CD14-positive monocyte (primary cell): ENCODE results near the gene N4BP2. TPM values are rescaled to one million over a fixed set of nuclear protein-coding genes. Genes with fewer than 3 reads are reported as not detected.

Source experiments
- DNase-seq, 3 donors: peaks; one replicate each; pipeline ENCODE4 v3.0.0-alpha.2; 2011 to 2022
- H2AFZ ChIP-seq: 2 replicates; pipeline ENCODE4 v1.6.0; 2012; ENCODE audit warnings: mild to moderate bottlenecking, low read depth, low read length, inconsistent platforms; ENCODE audit not compliant: insufficient read depth, poor library complexity, severe bottlenecking
- H3K27ac ChIP-seq, 2 donors: 1 replicate in 1 of 2; 2 replicates in 1 of 2; pipeline ENCODE4 v1.5.1; 2012 to 2013; ENCODE audit warnings: low read length in 2 of 2, control low read depth in 1 of 2, inconsistent platforms in 1 of 2, low read depth in 1 of 2, mild to moderate bottlenecking in 1 of 2
- H3K27me3 ChIP-seq, 2 donors: one replicate each; pipeline versions ENCODE4 v1.6.0 to v1.6.1; 2011 to 2013; ENCODE audit warnings: low read length in 2 of 2; ENCODE audit not compliant: control insufficient read depth in 2 of 2, insufficient read depth in 2 of 2
- H3K36me3 ChIP-seq, 2 donors: replicated peaks in 1 of 2; 1 replicate in 1 of 2; 2 replicates in 1 of 2; pipeline versions ENCODE4 v1.5.1 to v1.6.1; 2012 to 2013; ENCODE audit warnings: low read length in 2 of 2, control low read depth in 1 of 2, inconsistent platforms in 1 of 2, mild to moderate bottlenecking in 1 of 2; ENCODE audit not compliant: insufficient read depth in 2 of 2, control insufficient read depth in 1 of 2
- H3K4me1 ChIP-seq, 2 donors: 1 replicate in 1 of 2; 2 replicates in 1 of 2; pipeline versions ENCODE4 v1.5.1 to v1.6.1; 2012 to 2013; ENCODE audit warnings: low read length in 2 of 2, control low read depth in 1 of 2, inconsistent platforms in 1 of 2, mild to moderate bottlenecking in 1 of 2, moderate library complexity in 1 of 2; ENCODE audit not compliant: insufficient read depth in 2 of 2, control insufficient read depth in 1 of 2
- H3K4me2 ChIP-seq: replicated peaks from 2 replicates; pipeline ENCODE3; 2012; ENCODE audit warnings: low read length, moderate library complexity, mild to moderate bottlenecking; ENCODE audit not compliant: poor library complexity, severe bottlenecking; ENCODE audit errors: extremely low read depth
- H3K4me3 ChIP-seq, 3 experiments: fragments of 200-600 bp in 1 of 3; sonication (generic) in 1 of 3; replicated peaks in 1 of 3; 1 replicate in 2 of 3; 2 replicates in 1 of 3; pipeline ENCODE4 v1.5.1; 2011 to 2013; ENCODE audit warnings: low read length in 3 of 3, mild to moderate bottlenecking in 3 of 3, control low read depth in 2 of 3, low read depth in 2 of 3, inconsistent platforms in 1 of 3, moderate library complexity in 1 of 3
- H3K79me2 ChIP-seq: 2 replicates; pipeline ENCODE4 v1.6.0; 2012; ENCODE audit warnings: mild to moderate bottlenecking, control low read depth, inconsistent platforms, low read length, moderate library complexity; ENCODE audit not compliant: insufficient read depth
- H3K9ac ChIP-seq: 2 replicates; pipeline ENCODE4 v1.6.0; 2017; ENCODE audit warnings: low read length, mild to moderate bottlenecking; ENCODE audit not compliant: insufficient read depth, poor library complexity, severe bottlenecking
- H3K9me3 ChIP-seq, 2 donors: replicated peaks in 1 of 2; 1 replicate in 1 of 2; 2 replicates in 1 of 2; pipeline versions ENCODE4 v1.5.1 to v1.6.1; 2012 to 2013; ENCODE audit warnings: low read length in 2 of 2, control low read depth in 1 of 2; ENCODE audit not compliant: control insufficient read depth in 1 of 2, insufficient read depth in 1 of 2
- H4K20me1 ChIP-seq: 2 replicates; pipeline ENCODE4 v1.6.0; 2012; ENCODE audit warnings: mild to moderate bottlenecking, low read length, control low read depth, moderate library complexity; ENCODE audit not compliant: insufficient read depth
- H3K27ac Mint-ChIP-seq, 7 donors: one replicate each; pipeline ENCODE4 v1.8.0; 2020; ENCODE audit warnings: mild to moderate bottlenecking in 7 of 7, mixed read lengths in 7 of 7, moderate library complexity in 6 of 7, inconsistent platforms in 2 of 7
- H3K27me3 Mint-ChIP-seq, 3 donors: one replicate each; pipeline ENCODE4 v1.8.0; 2021 to 2022; ENCODE audit warnings: low read depth in 3 of 3, mild to moderate bottlenecking in 3 of 3, mixed read lengths in 3 of 3, moderate library complexity in 3 of 3, inconsistent platforms in 1 of 3
- H3K36me3 Mint-ChIP-seq, 2 donors: one replicate each; pipeline ENCODE4 v1.8.0; 2020; ENCODE audit warnings: mixed read lengths in 2 of 2, inconsistent platforms in 1 of 2, mild to moderate bottlenecking in 1 of 2
- H3K4me1 Mint-ChIP-seq: one replicate; pipeline ENCODE4 v1.8.0; 2020; ENCODE audit warnings: mild to moderate bottlenecking, mixed read lengths
- H3K4me3 Mint-ChIP-seq, 2 donors: one replicate each; pipeline ENCODE4 v1.8.0; 2020; ENCODE audit warnings: mild to moderate bottlenecking in 2 of 2, mixed read lengths in 2 of 2, moderate library complexity in 1 of 2
- H3K9me3 Mint-ChIP-seq, 7 donors: one replicate each; pipeline ENCODE4 v1.8.0; 2020 to 2022; ENCODE audit warnings: mixed read lengths in 7 of 7, mild to moderate bottlenecking in 6 of 7, moderate library complexity in 6 of 7, inconsistent platforms in 2 of 7
- WGBS: methylation state at CpG from one replicate; pipeline ENCODE4 v1.1.5; 2013; ENCODE audit warnings: missing lambda C conversion rate; ENCODE audit not compliant: insufficient coverage; 5-methylcytosine and 5-hydroxymethylcytosine counted together
- intact Hi-C, 2 donors: fragments of 100-400 bp; cut with micrococcal nuclease; formaldehyde crosslinking; loops; one replicate each; pipeline versions ENCODE4 v1.15.0 to v1.15.1; 2023
- polyA plus RNA-seq, 3 donors: library from polyadenylated mRNA; depleted of rRNA in 1 of 3; unstranded in 2 of 3; stranded (reverse) in 1 of 3; fragments of 300-500 nt in 2 of 3; fragments of >200 nt in 1 of 3; fragmentation: Illumina TruSeq in 2 of 3; gene quantifications; 1 replicate in 2 of 3; 2 replicates in 1 of 3; pipeline ENCODE4 v1.2.3, GENCODE V29; 2012 to 2021
- TF ChIP-seq, protein P1 (sequence below): fragments of 200-600 bp; IDR thresholded peaks from one replicate; pipeline ENCODE4 v1.8.0; 2022; ENCODE audit warnings: antibody characterized with exemption, mild to moderate bottlenecking

The N4BP2 gene
- polyA plus RNA-seq, 3 donors = 3.1 to 8.3 (median 4.8) TPM

DNA sequence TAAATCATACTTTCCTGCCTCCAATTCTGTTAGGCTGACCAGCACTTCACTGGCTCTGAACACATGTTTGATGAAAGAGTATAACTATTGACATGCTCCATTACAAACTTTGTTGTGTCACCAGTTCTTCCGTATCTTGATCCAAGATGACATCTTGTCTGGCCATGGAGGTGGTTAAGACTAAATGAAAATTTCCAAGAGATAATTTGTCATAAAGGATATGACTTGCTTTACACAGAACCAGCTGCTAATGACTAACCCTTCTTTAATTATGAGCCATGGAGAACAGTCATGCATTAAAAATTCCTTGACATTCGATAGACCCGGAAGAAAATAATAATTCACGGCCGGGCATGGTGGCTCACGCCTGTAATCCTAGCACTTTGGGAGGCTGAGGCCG lies 17.7 kb upstream of the N4BP2 start:
- H3K79me2 ChIP-seq = no peaks in the 10 kb centered on the region
- no peaks in the 10 kb centered on the region for H4K20me1 ChIP-seq
- no peaks in the 10 kb centered on the region for H3K36me3 Mint-ChIP-seq
- no peak overlapping the region for H3K27ac ChIP-seq
- 100% methylated on average over 2 of the region's 7 CpGs for WGBS
- peaks cover 0 to 3% (median 2%) of the 10 kb centered on the region in 3 donors for H3K27me3 Mint-ChIP-seq
- no peak overlapping the region for H3K4me3 ChIP-seq
- no peaks in the 10 kb centered on the region for H3K27me3 ChIP-seq
- H3K4me2 ChIP-seq = no peak overlapping the region
- no peaks in the 10 kb centered on the region for H3K4me1 Mint-ChIP-seq
- H3K4me1 ChIP-seq = no peaks in the 10 kb centered on the region
- no peak overlapping the region for H3K9ac ChIP-seq
- TF ChIP-seq, protein P1, sequence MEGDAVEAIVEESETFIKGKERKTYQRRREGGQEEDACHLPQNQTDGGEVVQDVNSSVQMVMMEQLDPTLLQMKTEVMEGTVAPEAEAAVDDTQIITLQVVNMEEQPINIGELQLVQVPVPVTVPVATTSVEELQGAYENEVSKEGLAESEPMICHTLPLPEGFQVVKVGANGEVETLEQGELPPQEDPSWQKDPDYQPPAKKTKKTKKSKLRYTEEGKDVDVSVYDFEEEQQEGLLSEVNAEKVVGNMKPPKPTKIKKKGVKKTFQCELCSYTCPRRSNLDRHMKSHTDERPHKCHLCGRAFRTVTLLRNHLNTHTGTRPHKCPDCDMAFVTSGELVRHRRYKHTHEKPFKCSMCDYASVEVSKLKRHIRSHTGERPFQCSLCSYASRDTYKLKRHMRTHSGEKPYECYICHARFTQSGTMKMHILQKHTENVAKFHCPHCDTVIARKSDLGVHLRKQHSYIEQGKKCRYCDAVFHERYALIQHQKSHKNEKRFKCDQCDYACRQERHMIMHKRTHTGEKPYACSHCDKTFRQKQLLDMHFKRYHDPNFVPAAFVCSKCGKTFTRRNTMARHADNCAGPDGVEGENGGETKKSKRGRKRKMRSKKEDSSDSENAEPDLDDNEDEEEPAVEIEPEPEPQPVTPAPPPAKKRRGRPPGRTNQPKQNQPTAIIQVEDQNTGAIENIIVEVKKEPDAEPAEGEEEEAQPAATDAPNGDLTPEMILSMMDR = no peak
- H2AFZ ChIP-seq = no peak overlapping the region
- no peaks in the 10 kb centered on the region for H3K9me3 ChIP-seq
- peaks cover 0 to 5% (median 0%) of the 10 kb centered on the region in 7 donors for H3K9me3 Mint-ChIP-seq
- DNase-seq = no peak
- no peak overlapping the region for H3K4me3 Mint-ChIP-seq
- intact Hi-C loops = no loop called here
- H3K36me3 ChIP-seq = no peaks in the 10 kb centered on the region
- H3K27ac Mint-ChIP-seq = no peak overlapping the region

DNA sequence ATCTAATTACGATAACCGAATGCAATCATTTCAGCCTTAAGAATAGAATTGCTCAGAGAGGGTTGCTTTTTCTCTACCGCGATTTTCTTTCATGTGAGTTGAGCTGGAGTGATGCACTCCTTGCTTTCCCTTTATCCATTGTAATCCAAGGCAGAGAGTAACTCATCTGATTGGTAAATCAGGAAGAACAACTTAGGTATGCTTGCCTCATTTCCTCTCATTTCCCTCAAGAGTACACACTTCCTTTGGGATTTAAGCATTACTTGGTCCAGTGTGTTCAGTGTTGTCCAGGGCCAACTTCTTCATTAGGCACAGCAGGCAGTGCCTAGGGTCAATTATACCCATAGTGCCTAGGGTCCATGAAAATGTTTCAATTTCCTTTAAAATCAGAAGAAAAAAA lies 15.7 kb upstream of the N4BP2 start:
- Histone ChIP-seq H4K20me1 (no peaks in the 10 kb centered on the region), H3K9me3 (no peaks in the 10 kb centered on the region), H3K4me3 (no peak overlapping the region), H3K4me2 (no peak overlapping the region), H3K79me2 (no peaks in the 10 kb centered on the region), H3K36me3 (no peaks in the 10 kb centered on the region), H3K27ac (no peak overlapping the region), H3K9ac (no peak overlapping the region), H2AFZ (no peak overlapping the region), H3K4me1 (no peaks in the 10 kb centered on the region), H3K27me3 (no peaks in the 10 kb centered on the region)
- H3K27me3 Mint-ChIP-seq = peaks cover 0 to 3% (median 2%) of the 10 kb centered on the region in 3 donors
- TF ChIP-seq, protein P1 = no peak
- H3K4me3 Mint-ChIP-seq = no peak overlapping the region
- peaks cover 0 to 2% (median 0%) of the 10 kb centered on the region in 7 donors for H3K9me3 Mint-ChIP-seq
- DNase-seq = no peak
- no peaks in the 10 kb centered on the region for H3K36me3 Mint-ChIP-seq
- intact Hi-C loops = no loop called here
- no peaks in the 10 kb centered on the region for H3K4me1 Mint-ChIP-seq
- H3K27ac Mint-ChIP-seq = no peak overlapping the region
- no CpG with 5 or more reads among the region's 4 CpGs for WGBS
